Smooth muscle cell (in vitro differentiated cells): Measurements from ENCODE around the gene CCT6B. TPM values are rescaled to one million over a fixed set of nuclear protein-coding genes. Genes with fewer than 3 reads are reported as not detected.

Experiments
- DNase-seq: peaks from one replicate; lab custom pipeline; 2025; ENCODE audit not compliant: unreplicated experiment; lab: John Stamatoyannopoulos, UW
- H2AFZ ChIP-seq: fragments of 200-600 bp; sonication (generic); 2 replicates; pipeline ENCODE4 v1.6.0; 2016; ENCODE audit warnings: antibody characterized with exemption, low read depth, mild to moderate bottlenecking
- H3F3A ChIP-seq: fragments of 200-600 bp; sonication (generic); 2 replicates; pipeline ENCODE4 v1.6.0; 2017; ENCODE audit warnings: antibody characterized with exemption, low read depth
- H3K27ac ChIP-seq: fragments of 200-600 bp; sonication (generic); 2 replicates; pipeline ENCODE4 v1.5.1; 2016; ENCODE audit warnings: low read depth, mild to moderate bottlenecking
- H3K27me3 ChIP-seq: fragments of 200-600 bp; sonication (generic); 2 replicates; pipeline ENCODE4 v1.6.1; 2016; ENCODE audit warnings: low read depth, mild to moderate bottlenecking
- H3K36me3 ChIP-seq: fragments of 200-600 bp; sonication (generic); 2 replicates; pipeline ENCODE4 v1.5.1; 2016; ENCODE audit warnings: low read depth
- H3K4me1 ChIP-seq: fragments of 200-600 bp; sonication (generic); 2 replicates; pipeline ENCODE4 v1.5.1; 2016; ENCODE audit warnings: low read depth
- H3K4me2 ChIP-seq: fragments of 200-600 bp; sonication (generic); 2 replicates; pipeline ENCODE4 v1.6.0; 2016; ENCODE audit warnings: mild to moderate bottlenecking
- H3K4me3 ChIP-seq: fragments of 200-600 bp; sonication (generic); 2 replicates; pipeline ENCODE4 v1.5.1; 2016; ENCODE audit warnings: mild to moderate bottlenecking
- H3K79me2 ChIP-seq: fragments of 200-600 bp; sonication (generic); 2 replicates; pipeline ENCODE4 v1.6.0; 2016; ENCODE audit warnings: low read depth, mild to moderate bottlenecking
- H3K9ac ChIP-seq: fragments of 200-600 bp; sonication (generic); 2 replicates; pipeline ENCODE4 v1.6.0; 2016; ENCODE audit warnings: low read depth
- H3K9me3 ChIP-seq: fragments of 200-600 bp; sonication (generic); replicated peaks from 2 replicates; pipeline ENCODE4 v1.5.1; 2016; ENCODE audit warnings: low read depth
- H4K20me1 ChIP-seq: fragments of 200-600 bp; sonication (generic); 2 replicates; pipeline ENCODE4 v1.6.0; 2016; ENCODE audit warnings: low read depth
- CTCF ChIP-seq: fragments of 200-600 bp; sonication (generic); IDR thresholded peaks from 2 replicates; pipeline ENCODE4 v1.5.1; 2017; ENCODE audit warnings: borderline replicate concordance, mild to moderate bottlenecking, antibody characterized with exemption; ENCODE audit not compliant: insufficient read depth, poor library complexity, severe bottlenecking
- WGBS: methylation state at CpG from one replicate; pipeline ENCODE4 v1.1.7; 2016; ENCODE audit warnings: low lambda C conversion rate; 5-methylcytosine and 5-hydroxymethylcytosine counted together
- polyA plus RNA-seq: library from polyadenylated mRNA; unstranded; fragments of >200 nt; fragmentation: Nextera tagmentation; extraction: Ambion mirVana; gene quantifications from 2 replicates; pipeline ENCODE4 v1.2.1, GENCODE V29; 2016
- total RNA-seq: library from RNA; depleted of rRNA; stranded (reverse); fragments of >200 nt; gene quantifications from 2 replicates; pipeline ENCODE4 v1.2.3, GENCODE V29; 2014

CCT6B gene
- total and polyA plus RNA-seq, 2 experiments from 2014 or later, result 1.5 to 1.6 TPM

- Histone ChIP-seq H3K27ac (no peak overlapping the region), H2AFZ (no peak overlapping the region), H3K36me3 (no peaks in the 10 kb centered on the region), H3K9me3 (no peaks in the 10 kb centered on the region), H4K20me1 (no peaks in the 10 kb centered on the region), H3K4me3 (no peak overlapping the region), H3K79me2 (no peaks in the 10 kb centered on the region), H3K9ac (no peak overlapping the region), H3F3A (no peaks in the 10 kb centered on the region), H3K27me3 (peaks cover 10% of the 10 kb centered on the region), H3K4me1 (no peaks in the 10 kb centered on the region), H3K4me2 (no peak overlapping the region)
- no peak for TF ChIP-seq CTCF
- DNase-seq, result no peak
- 87% methylated on average over 5 of the region's 5 CpGs for WGBS
Measured at GRCh38 chr17:34909040-34909439, 52.2 kb downstream of the CCT6B start.

GRCh38 chr17:34902831-34903547 is 58.3 kb downstream of the CCT6B start:
- Histone ChIP-seq H3F3A (no peaks in the 10 kb centered on the region), H3K27me3 (peaks cover 47% of the 10 kb centered on the region), H2AFZ (no peak overlapping the region), H3K9ac (no peak overlapping the region), H3K4me2 (no peak overlapping the region), H3K27ac (no peak overlapping the region), H4K20me1 (no peaks in the 10 kb centered on the region), H3K9me3 (no peaks in the 10 kb centered on the region), H3K79me2 (no peaks in the 10 kb centered on the region), H3K36me3 (no peaks in the 10 kb centered on the region), H3K4me1 (peaks cover 7% of the 10 kb centered on the region), H3K4me3 (no peak overlapping the region)
- 53% methylated on average over 4 of the region's 4 CpGs for WGBS
- DNase-seq, result no peak
- no peak for TF ChIP-seq CTCF

- Histone ChIP-seq H2AFZ (no peak overlapping the region), H3K4me1 (peaks cover 7% of the 10 kb centered on the region), H4K20me1 (no peaks in the 10 kb centered on the region), H3K4me3 (no peak overlapping the region), H3K9me3 (no peaks in the 10 kb centered on the region), H3K4me2 (no peak overlapping the region), H3K27me3 (peaks cover 69% of the 10 kb centered on the region), H3F3A (no peaks in the 10 kb centered on the region), H3K79me2 (no peaks in the 10 kb centered on the region), H3K36me3 (no peaks in the 10 kb centered on the region), H3K27ac (no peak overlapping the region), H3K9ac (no peak overlapping the region)
- TF ChIP-seq CTCF, result no peak
- 76% methylated on average over 6 of the region's 6 CpGs for WGBS
- DNase-seq, result no peak
Measured at GRCh38 chr17:34899643-34900291, 61.5 kb downstream of the CCT6B start.
